ENCODE measurements around the gene HOGA1.
"Not testable (repeated sequence)": the region's sequence is repeated elsewhere in the genome, so short reads cannot be mapped to it uniquely, and the experiment has no call there.

Gene HOGA1

DNA sequence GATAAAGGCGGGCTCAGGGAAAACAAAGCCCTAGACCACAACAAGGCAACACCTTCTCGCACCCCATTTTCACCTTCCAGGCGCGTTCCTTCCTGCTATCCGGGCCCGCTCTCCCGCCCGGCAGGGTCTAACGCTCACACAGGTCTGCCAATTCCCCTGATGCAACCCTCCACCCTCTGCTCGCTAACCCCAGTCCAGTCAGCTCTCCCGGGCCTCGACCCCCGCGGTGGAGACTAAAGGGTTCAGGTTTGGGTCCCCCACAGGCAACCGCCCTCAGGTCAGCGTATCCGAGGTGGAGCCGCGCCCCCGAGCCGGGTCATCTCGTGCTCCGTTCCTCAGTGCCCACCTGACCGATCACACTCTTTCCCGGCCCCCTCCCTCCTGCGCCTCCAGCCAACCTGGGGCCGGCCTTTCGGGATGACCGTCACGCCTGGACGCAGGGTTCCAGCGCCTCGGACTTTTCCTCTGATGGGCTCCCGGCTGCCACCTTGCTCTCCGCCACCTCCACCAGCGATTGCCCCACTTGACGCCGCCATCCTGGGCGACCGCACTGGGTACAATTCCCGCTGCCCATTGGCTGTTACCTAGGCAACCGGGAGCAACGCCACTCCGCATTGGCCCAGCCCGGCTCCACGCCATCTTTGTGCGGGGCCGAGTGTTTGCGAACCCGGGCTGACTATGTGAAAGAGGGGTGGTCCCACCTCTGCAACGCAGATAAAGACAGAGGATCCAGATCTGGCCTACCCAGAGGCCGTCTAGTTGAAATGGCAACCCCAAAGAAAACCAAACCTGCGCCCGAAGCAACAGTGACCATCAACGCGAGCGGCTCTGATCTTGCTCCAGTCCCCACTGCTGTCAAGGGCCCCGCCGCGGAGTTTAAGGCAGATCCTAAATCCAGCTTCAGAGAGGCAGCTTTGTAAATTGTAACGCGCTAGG is 49.0 kb downstream of the HOGA1 start, which contains the start of gene MORN4:
Gene MORN4, minus strand, starts transcription at position 552 of the 936 bp plus-strand sequence. CDS start 13,847 bp downstream, outside the sequence.
- Histone ChIP-seq H3K27me3 (ENCODE audit: insufficient read depth, low read length) (no peaks in the 10 kb centered on the region), H3K9me3 (ENCODE audit: insufficient read depth, low read depth, low read length) (no peaks in the 10 kb centered on the region), H3K27ac (ENCODE audit: low read length) (peak within 1 kb of the TSS; percentile 45), H3K4me3 (ENCODE audit: low read length) (peak within 1 kb of the TSS; percentile 96), H3K4me1 (ENCODE audit: insufficient read depth, low read length) (0 out of 2 replicates have a peak, but pooled peaks cover 3% of the 10 kb centered on the region), H3K36me3 (ENCODE audit: insufficient read depth, low read depth, low read length) (no peaks in the 10 kb centered on the region), H3K9ac (ENCODE audit: low read depth, low read length) (peak within 1 kb of the TSS; percentile 92; the same call in 1 of the 2 replicates)

GRCh38 chr10:97633921-97634320 is 49.7 kb downstream of the HOGA1 start:
- H3K9ac ChIP-seq (ENCODE audit: low read depth, low read length) = peak overlapping the region; percentile 92; the same call in 1 of the 2 replicates
- H3K27ac ChIP-seq (ENCODE audit: low read length) = peak overlapping the region; percentile 45
- no peaks in the 10 kb centered on the region for H3K9me3 ChIP-seq (ENCODE audit: insufficient read depth, low read depth, low read length)
- H3K4me3 ChIP-seq (ENCODE audit: low read length) = peak overlapping the region; percentile 96
- no peaks in the 10 kb centered on the region for H3K36me3 ChIP-seq (ENCODE audit: insufficient read depth, low read depth, low read length)
- no peaks in the 10 kb centered on the region for H3K27me3 ChIP-seq (ENCODE audit: insufficient read depth, low read length)
- 0 out of 2 replicates have a peak, but pooled peaks cover 3% of the 10 kb centered on the region for H3K4me1 ChIP-seq (ENCODE audit: insufficient read depth, low read length)

DNA sequence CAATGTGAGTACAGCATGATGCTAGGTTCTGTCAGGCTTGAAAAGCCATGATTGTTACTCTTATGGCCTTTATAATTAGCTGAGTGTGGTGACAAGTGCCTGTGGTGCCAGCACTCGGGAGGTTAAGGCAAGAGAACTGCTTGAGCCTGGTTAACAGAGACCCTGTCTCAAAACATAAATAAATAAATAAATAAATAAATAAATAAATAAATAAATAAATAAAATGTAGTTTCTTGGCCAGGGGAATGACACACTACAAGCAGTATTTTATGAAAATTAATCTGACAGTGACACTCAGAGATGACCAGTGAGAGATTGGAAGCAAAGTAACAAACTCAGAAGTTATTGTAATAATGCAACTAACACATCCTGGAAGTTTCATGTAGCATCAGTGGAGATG is 51.4 kb downstream of the HOGA1 start:
- no peaks in the 10 kb centered on the region for H3K36me3 ChIP-seq (ENCODE audit: insufficient read depth, low read depth, low read length)
- H3K27ac ChIP-seq (ENCODE audit: low read length) = no peak overlapping the region
- peaks cover 5% of the 10 kb centered on the region; the same call in 1 of the 2 replicates for H3K4me1 ChIP-seq (ENCODE audit: insufficient read depth, low read length)
- no peak overlapping the region for H3K4me3 ChIP-seq (ENCODE audit: low read length)
- no peaks in the 10 kb centered on the region for H3K9me3 ChIP-seq (ENCODE audit: insufficient read depth, low read depth, low read length)
- H3K9ac ChIP-seq (ENCODE audit: low read depth, low read length) = no peak overlapping the region
- no peaks in the 10 kb centered on the region for H3K27me3 ChIP-seq (ENCODE audit: insufficient read depth, low read length)

DNA sequence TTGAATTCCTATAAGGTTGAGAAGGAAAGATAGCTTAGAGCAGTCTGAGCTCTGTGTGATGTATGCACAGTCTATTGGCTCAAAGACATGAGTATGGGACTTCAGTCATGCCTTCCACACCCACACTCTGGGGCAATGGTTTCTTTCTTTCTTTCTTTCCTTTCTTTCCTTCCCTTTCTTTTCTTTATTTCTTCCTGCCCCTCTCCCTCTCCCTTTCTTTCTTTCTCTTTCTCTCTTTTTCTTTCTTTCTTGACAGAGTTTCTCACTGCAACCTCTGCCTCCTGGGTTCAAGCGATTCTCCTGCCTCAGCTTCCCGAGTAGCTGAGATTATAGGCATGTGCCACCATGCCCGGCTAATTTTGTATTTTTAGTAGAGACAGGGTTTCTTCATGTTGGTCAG is 54.9 kb downstream of the HOGA1 start:
- not testable (repeated sequence) for H3K4me3 ChIP-seq (ENCODE audit: low read length); H3K9ac ChIP-seq (ENCODE audit: low read depth, low read length); H3K4me1 ChIP-seq (ENCODE audit: insufficient read depth, low read length); H3K9me3 ChIP-seq (ENCODE audit: insufficient read depth, low read depth, low read length); H3K27me3 ChIP-seq (ENCODE audit: insufficient read depth, low read length); H3K27ac ChIP-seq (ENCODE audit: low read length)
- H3K36me3 ChIP-seq (ENCODE audit: insufficient read depth, low read depth, low read length) = peaks cover 11% of the 10 kb centered on the region; the same call in 1 of the 2 replicates

DNA sequence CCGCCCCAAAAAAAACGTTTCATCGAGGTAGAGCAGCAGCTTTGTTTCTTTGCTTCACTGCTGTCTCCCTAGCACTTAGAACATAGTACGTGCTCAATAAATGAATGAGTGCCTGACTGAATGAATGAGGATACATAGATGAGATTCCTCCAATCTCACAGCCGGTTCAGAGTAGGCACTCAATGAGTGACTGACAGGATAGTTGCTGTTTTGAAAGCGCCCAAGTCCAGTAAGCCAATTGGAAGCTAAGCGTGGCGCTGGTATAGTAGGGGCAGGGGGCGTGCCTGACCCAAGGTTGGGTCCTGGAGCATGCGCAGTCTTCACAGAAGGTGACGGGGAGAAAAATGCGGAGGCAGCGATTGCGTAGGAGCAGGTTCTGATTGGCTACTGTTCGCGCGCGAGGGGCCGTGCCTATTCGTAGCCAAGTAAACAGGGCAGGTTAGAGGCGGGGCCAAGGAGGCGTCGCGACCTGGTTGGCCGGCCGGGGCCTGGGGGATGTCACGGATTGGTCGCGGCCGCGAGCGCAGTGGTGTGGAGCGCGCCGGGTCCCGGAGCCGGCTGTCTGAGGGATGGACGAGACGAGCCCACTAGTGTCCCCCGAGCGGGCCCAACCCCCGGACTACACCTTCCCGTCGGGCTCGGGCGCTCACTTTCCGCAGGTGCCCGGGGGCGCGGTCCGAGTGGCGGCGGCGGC is 56.1 kb downstream of the HOGA1 start, which contains the start of gene PI4K2A:
Gene PI4K2A, plus strand, starts transcription at position 498 of the 694 bp plus-strand sequence. Its CDS starts 72 bp downstream, at position 570.
- Histone ChIP-seq H3K4me3 (ENCODE audit: low read length) (peak within 1 kb of the TSS; percentile 97), H3K36me3 (ENCODE audit: insufficient read depth, low read depth, low read length) (peaks cover 23% of the 10 kb centered on the region), H3K27me3 (ENCODE audit: insufficient read depth, low read length) (no peaks in the 10 kb centered on the region), H3K4me1 (ENCODE audit: insufficient read depth, low read length) (peaks cover 9% of the 10 kb centered on the region; the same call in 1 of the 2 replicates), H3K9ac (ENCODE audit: low read depth, low read length) (peak within 1 kb of the TSS; percentile 87), H3K27ac (ENCODE audit: low read length) (no peak within 1 kb of the TSS), H3K9me3 (ENCODE audit: insufficient read depth, low read depth, low read length) (no peaks in the 10 kb centered on the region)

- H3K9me3 ChIP-seq (ENCODE audit: insufficient read depth, low read depth, low read length) = no peaks in the 10 kb centered on the region
- H3K27me3 ChIP-seq (ENCODE audit: insufficient read depth, low read length) = no peaks in the 10 kb centered on the region
- H3K9ac ChIP-seq (ENCODE audit: low read depth, low read length) = peak overlapping the region; percentile 87
- peaks cover 9% of the 10 kb centered on the region; the same call in 1 of the 2 replicates for H3K4me1 ChIP-seq (ENCODE audit: insufficient read depth, low read length)
- no peak overlapping the region for H3K27ac ChIP-seq (ENCODE audit: low read length)
- peaks cover 23% of the 10 kb centered on the region for H3K36me3 ChIP-seq (ENCODE audit: insufficient read depth, low read depth, low read length)
- H3K4me3 ChIP-seq (ENCODE audit: low read length) = peak overlapping the region; percentile 97
These were observed 57.0 kb downstream of the HOGA1 start for GRCh38 chr10:97640868-97641811.

DNA sequence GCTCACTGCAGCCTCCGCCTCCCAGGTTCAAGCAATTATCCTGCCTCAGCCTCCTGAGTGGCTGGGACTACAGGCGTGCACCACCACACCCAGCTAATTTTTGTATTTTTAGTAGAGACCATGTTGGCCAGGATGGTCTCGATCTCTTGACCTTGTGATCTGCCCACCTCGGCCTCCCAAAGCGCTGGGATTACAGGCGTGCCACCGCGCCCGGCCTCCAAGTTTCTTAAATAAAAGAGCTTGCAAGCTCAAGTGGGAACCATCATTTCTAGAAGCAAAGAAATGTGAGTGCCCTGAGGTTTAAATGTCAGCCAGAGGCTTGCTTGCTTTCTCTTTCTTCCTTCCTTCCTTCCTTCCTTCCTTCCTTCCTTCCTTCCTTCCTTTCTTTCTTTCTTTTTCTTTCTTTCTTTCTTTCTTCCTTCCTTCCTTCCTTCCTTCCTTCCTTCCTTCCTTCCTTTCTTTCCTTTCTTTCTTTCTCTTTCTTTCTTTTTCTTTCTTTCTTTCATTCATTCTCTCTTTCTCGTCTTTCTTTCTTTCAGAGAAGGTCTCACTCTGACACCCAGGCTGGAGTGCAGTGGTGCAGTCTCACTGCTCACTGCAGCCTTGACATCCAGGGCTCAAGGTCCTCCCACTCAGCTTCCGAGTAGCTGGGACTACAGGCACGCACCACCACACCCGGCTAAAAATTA is 58.4 kb downstream of the HOGA1 start:
- H3K9me3 ChIP-seq (ENCODE audit: insufficient read depth, low read depth, low read length); H3K4me3 ChIP-seq (ENCODE audit: low read length); H3K27me3 ChIP-seq (ENCODE audit: insufficient read depth, low read length); H3K9ac ChIP-seq (ENCODE audit: low read depth, low read length); H3K27ac ChIP-seq (ENCODE audit: low read length): not testable (repeated sequence)
- peaks cover 13% of the 10 kb centered on the region; the same call in 1 of the 2 replicates for H3K4me1 ChIP-seq (ENCODE audit: insufficient read depth, low read length)
- H3K36me3 ChIP-seq (ENCODE audit: insufficient read depth, low read depth, low read length) = peaks cover 26% of the 10 kb centered on the region

DNA sequence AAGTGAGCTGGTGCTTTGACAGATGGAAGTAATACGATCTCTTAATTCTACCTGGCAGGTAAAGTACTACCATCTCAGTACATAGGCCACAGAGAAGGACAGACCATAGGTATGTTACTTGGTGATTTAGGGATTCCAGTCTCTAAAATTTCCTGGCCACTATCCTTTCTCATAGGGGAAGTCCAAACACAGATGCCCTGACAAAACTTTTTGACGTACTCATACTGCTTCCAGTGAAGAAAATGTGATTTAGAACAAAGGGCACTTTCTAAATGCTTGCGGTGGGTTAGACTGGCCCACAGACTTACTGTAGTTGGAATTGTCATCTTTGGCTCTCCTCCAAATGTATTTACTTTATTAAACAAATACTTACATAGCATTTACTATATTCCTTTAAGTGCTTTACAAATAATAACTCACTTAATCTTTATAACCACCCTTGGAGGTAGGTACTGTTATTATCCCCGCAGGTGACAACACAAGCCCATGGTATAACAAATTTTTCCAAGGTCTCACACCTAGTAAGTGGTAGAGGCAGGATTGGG is 59.3 kb downstream of the HOGA1 start:
- Histone ChIP-seq H3K9me3 (ENCODE audit: insufficient read depth, low read depth, low read length) (no peaks in the 10 kb centered on the region), H3K9ac (ENCODE audit: low read depth, low read length) (no peak overlapping the region), H3K27ac (ENCODE audit: low read length) (no peak overlapping the region), H3K4me1 (ENCODE audit: insufficient read depth, low read length) (peaks cover 16% of the 10 kb centered on the region; the same call in 1 of the 2 replicates), H3K4me3 (ENCODE audit: low read length) (no peak overlapping the region), H3K36me3 (ENCODE audit: insufficient read depth, low read depth, low read length) (peaks cover 26% of the 10 kb centered on the region), H3K27me3 (ENCODE audit: insufficient read depth, low read length) (no peaks in the 10 kb centered on the region)

GRCh38 chr10:97644936-97645335 is 60.7 kb downstream of the HOGA1 start:
- no peak overlapping the region for H3K9ac ChIP-seq (ENCODE audit: low read depth, low read length)
- H3K4me1 ChIP-seq (ENCODE audit: insufficient read depth, low read length) = peaks cover 22% of the 10 kb centered on the region
- H3K27ac ChIP-seq (ENCODE audit: low read length) = no peak overlapping the region
- no peaks in the 10 kb centered on the region for H3K9me3 ChIP-seq (ENCODE audit: insufficient read depth, low read depth, low read length)
- no peaks in the 10 kb centered on the region for H3K27me3 ChIP-seq (ENCODE audit: insufficient read depth, low read length)
- H3K4me3 ChIP-seq (ENCODE audit: low read length) = no peak overlapping the region
- peaks cover 26% of the 10 kb centered on the region for H3K36me3 ChIP-seq (ENCODE audit: insufficient read depth, low read depth, low read length)

DNA sequence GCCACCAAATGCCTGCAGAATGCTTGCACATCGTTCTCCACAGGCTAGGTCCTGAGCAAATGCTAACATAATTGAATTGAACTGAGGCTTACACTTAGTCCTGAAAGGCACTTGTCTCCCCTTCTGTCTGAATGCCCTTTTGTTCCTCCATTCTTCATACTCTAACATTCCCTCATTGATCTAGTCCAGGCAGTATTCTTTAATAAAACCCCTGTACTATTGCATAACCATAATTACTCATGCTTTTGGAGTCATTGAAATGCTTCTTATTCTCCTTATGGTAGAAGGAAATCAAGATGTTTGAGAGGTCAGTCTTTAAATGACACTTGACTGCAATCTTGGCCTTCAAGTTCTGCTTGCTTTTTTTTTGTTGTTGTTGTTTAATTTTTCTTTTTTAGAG is 63.4 kb downstream of the HOGA1 start:
- Histone ChIP-seq H3K4me3 (ENCODE audit: low read length) (no peak overlapping the region), H3K9me3 (ENCODE audit: insufficient read depth, low read depth, low read length) (no peaks in the 10 kb centered on the region), H3K4me1 (ENCODE audit: insufficient read depth, low read length) (peaks cover 16% of the 10 kb centered on the region), H3K27me3 (ENCODE audit: insufficient read depth, low read length) (no peaks in the 10 kb centered on the region), H3K36me3 (ENCODE audit: insufficient read depth, low read depth, low read length) (peaks cover 49% of the 10 kb centered on the region), H3K9ac (ENCODE audit: low read depth, low read length) (no peak overlapping the region), H3K27ac (ENCODE audit: low read length) (no peak overlapping the region)

Data from iPS-20b (cell line).